ENCODE data around the gene ZDHHC14.
"Not testable (repeated sequence)": the region's sequence is repeated elsewhere in the genome, so short reads cannot be mapped to it uniquely, and the experiment has no call there.

The ZDHHC14 gene

DNA sequence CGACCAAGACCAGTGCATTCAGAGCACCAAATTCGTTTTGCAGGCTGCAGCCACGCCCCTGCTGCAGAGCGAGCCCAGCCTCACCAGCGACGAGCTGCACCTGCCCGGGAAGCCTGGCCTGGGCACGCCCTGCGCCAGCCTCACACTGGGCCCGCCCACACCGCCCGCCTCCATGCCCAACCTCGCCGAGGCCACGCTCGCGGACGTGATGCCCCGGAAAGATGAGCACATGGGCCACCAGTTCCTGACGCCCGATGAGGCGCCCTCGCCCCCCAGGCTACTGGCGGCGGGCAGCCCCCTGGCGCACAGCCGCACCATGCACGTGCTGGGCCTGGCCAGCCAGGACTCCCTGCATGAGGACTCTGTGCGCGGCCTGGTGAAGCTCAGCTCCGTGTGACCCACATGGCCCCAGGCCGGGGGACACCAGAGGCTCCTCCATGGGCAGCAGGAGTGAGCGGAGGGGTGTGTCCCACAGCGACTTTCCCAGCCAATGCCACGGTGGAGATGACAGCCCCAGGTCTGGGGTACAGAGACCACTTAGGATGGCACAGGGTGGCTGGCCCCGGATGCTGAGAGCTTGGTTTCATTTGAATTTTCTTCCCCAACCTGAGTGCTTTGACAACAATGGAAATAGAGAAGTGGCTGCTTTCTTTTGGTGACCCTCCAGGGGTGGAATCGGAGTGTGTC lies 291.9 kb downstream of the ZDHHC14 start:
- no peak for DNase-seq

GRCh38 chr6:157673596-157673995 lies 292.6 kb downstream of the ZDHHC14 start:
- DNase-seq: no peak

GRCh38 chr6:157674061-157674460 lies 293.1 kb downstream of the ZDHHC14 start:
- no peak for DNase-seq

DNA sequence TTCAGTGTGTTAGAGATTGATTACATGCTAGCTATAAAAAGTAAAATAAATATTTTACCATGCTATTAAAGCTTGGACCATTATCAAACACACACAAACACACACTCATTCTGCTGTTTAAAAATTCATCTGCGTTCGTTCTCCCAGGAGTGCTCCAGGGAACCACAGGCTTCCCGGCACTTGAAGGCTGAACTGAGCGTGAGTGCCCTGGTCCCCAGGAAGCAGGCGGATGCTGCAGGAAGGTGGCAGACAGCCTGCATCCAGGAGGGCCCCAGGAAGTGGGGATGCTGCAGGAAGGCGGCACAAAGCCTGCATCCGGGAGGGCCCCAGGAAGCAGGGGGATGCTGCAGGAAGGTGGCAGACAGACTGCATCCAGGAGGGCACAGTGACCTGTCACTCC lies 294.8 kb downstream of the ZDHHC14 start:
- DNase-seq: no peak

DNA sequence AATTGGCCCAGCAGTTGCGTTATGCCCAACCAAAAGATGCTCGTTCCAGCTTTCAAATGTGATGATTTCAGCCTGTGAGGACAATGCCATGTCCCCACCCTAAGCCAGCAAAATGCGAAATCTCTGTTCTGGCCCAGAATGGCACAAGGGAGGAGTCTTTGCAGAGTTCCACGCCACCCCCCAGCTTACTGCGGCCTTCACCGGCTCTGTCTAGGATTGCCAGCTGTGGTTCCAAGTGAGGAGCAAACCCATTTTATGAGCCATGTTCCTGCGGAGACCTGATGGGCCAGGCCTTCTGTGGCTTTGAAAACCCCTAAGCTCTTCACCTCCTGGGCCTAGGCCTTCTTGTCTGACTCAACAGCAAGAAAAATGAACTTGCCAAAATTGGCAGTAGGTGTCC lies 295.3 kb downstream of the ZDHHC14 start:
- DNase-seq: no peak

DNA sequence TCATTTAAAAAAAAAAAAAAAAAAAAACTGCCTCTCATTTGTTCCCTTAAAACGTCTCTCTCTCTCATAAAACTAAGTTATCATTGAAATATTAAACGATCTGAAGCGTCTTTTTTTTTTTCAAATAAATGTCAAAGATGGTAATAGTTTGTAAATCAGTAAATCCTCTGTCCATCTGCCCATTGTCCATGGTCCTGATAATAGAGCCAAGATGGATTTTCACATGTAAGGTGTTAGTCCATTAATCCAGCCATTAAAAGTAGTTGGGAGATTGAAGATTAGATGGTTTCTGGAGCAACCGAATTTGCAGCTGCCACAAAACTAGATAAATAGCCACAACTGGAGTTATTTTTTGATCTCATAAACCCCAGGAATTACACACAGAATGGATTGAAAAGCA lies 296.2 kb downstream of the ZDHHC14 start:
- no peak for DNase-seq

DNA sequence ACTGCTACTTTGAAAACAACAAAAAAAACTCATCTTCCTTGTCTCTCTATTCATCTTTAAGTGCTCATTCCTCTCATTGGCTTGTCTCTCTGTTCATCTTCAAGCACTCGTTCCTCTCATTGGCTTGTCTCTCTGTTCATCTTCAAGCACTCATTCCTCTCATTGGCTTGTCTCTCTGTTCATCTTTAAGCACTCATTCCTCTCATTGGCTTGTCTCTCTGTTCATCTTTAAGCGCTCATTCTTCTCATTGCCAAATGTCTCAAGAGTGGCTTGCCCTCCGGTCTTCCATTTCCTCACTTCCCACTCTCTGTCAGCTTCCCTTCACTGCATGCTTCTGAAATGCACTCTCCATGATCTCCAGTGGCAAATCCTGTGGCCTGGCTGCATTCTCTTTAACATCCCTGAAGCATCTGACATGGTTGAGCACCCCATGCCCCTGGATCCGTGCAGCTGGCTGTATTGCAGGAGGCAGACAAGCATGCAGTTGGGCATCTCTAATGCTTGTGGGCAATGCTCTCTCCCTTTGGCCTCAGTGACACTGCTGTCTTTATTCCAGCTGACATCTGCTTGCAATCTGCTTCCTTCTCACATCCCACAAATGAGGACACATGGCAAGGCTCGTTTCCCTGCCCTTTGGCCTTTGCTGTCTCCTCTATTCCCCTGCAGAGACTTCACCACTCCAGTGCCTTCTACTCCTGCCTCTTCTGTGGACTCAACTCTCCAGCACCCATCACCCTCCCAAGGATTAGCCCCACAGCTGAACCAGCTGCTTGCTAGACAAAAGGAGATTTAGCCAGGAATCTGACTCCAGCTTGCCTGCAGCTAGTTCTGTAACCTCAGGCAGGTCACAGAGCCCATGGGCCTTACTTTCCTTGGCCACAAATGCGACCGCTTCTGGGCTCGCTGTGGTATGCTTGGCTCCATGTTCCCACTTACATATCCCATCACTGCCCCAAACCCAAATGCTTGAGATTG lies 298.9 kb downstream of the ZDHHC14 start:
- no peak for DNase-seq

GRCh38 chr6:157681041-157681650 lies 300.2 kb downstream of the ZDHHC14 start:
- no peak for DNase-seq

DNA sequence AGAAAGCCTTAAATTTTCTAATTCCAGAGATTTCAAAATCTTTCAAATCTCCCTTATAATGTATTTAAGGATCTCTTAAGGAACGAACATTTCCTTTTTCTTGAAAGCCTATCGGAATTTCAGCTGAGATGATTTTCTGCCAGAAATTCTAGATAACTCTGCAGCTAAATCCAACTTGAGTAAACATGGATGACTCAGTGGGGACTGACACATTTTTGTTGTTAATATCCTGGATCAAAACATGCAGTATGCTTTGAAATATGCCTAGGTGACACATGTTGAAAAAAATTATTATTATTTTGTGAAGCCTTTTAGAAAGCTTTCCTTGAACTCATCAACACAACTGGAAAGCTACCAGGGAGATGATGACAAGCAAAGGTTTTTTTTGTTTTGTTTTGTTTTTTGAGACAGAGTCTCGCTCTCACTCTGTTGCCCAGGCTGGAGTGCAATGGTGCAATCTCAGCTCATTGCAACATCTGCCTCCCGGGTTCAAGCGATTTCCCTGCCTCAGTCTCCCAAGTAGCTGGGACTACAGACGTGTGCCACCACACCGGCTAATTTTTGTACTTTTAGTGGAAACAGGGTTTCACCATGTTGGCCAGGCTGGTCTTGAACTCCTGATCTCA lies 302.0 kb downstream of the ZDHHC14 start:
- DNase-seq: no peak

DNA sequence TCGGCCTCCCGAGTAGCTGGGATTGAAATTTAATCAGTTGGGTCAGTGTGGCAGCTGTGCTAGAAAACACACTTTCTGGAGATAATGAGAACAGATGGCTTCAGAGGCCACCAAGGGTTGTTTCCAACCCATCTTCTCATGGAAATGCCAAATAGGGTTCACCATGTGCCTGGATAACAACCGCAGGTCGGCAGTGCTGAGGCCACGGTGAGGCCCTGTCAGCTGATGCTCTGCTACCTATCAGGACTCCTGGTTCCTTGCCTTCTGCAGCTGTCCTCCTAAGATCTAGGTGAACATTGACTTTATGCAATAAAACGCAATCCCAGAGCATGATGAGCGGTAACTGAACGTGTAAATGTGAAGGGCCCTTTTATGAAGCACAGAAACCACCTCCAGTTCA lies 302.7 kb downstream of the ZDHHC14 start:
- no peak for DNase-seq

GRCh38 chr6:157684620-157685299 lies 303.8 kb downstream of the ZDHHC14 start:
- no peak for DNase-seq

DNA sequence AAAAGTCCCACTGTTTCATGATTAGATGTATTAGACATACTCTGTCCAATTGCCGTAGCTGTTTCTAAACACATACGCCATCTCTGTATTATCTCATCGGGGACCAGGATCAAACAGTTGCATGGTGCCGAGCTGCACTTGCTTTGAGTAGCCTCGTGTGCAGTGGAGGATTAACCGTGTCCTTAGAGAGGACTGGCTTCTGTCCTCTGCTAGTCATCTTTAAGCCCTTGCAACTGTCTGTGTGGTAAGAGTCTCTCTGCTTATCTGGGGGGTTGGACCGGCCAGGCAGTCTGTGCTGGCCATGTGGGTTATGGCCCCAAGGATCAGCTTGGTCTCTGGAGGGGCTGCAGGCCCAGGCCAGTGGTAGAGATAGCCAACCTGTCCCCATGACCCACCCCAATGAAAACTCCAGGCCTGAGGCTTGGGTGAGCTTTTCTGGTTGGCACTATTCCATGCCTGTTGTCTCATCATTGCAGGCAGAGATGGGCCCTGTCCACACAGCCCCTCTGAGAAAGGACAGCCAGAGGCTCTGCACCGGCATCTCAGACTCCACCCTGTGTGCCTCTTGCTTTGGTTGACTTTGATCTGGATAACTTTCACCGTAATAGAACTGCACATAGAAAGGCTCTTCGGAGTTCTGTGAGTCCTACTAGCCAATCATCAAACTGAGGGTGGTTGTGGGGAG lies 304.7 kb downstream of the ZDHHC14 start:
- DNase-seq: no peak

GRCh38 chr6:157688275-157688959 lies 307.4 kb downstream of the ZDHHC14 start:
- DNase-seq: no peak

DNA sequence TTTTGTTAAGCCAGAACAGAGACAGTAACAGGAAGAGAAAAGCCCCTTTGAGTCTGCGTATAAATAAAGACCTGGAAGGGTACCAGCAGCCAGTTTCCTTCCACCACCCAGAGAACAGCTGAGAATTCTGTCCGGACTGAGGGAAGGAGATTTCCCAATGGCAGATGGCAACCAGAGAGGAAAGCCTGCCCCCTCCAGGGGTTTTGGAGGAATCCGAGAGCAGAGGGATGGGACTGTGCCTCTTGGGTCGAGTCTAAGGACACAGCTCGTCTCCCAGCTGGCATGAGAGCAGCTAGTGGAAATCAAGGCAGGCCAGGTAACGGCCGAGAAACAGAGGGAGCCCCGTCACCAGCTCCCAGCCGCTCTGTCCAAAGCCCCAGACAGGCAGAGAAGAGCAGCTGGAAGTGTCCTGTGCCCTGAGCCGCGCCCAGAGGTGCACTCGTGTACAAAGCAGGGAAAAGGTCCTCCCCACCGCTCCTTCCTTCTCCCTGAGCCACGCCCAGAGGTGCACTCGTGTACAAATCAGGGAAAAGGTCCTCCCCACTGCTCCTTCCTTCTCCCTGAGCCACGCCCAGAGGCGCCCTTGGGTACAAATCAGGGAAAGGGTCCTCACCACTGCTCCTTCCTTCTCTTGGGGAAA lies 308.1 kb downstream of the ZDHHC14 start:
- DNase-seq: no peak

DNA sequence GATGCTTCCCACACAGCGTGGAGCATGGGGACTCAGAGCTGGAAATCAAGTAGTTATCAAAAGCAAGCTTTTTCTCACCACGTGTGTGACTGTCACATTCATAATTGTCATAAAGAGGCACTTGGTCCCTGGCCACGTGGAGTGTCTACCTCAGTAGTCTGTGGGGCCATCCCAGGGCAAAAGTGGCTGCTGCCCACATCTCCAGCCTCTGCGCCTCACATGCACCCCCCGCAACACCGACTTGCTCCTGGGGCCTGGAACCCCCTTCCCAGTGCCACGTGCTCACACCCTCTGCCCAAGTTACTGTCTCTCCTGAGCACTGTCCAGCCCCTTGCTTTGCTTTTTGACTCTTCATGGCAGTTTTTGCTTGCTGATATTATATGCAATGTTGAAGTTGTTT lies 308.9 kb downstream of the ZDHHC14 start:
- DNase-seq: no peak

GRCh38 chr6:157690441-157691210 lies 309.6 kb downstream of the ZDHHC14 start:
- no peak for DNase-seq

GRCh38 chr6:157691621-157692020 lies 310.6 kb downstream of the ZDHHC14 start:
- DNase-seq: not testable (repeated sequence)

GRCh38 chr6:157693867-157694266 lies 312.9 kb downstream of the ZDHHC14 start:
- no peak for DNase-seq

DNA sequence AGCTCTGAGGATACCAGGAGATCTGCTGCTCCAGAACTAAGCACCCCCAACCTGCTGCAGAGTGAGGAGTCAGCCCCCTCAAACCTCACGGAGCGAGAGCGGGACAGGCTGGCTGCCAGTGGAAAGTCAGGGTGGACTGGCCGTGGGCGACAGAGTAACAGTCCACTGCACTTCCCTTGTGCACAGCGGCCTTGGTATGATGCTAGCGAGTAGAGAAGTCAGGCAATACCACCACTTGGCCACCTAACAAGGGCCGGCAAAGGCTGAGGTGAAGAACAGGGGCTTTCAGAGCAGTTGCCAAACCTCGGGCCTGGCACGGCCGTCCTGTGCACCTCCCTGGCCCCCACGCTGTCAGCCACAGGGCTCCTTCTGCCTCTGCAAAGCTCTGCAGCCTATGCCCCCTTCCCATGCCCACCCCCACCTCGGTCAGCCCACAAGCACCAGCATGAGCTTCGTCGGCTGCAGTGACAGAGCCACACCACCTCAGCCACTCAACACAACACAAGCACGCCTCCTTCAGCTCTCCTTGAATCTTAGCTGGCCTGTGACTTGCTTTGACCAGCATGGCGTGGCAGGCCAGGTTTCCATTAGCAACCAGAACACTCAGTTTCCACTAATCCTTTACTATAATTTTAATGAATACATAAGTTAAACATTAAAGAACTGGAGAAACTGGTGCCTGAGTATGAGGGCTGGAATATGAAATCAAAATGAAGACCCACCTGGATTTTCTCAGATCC lies 314.5 kb downstream of the ZDHHC14 start:
- no peak for DNase-seq
